Tibial nerve (tissue), 4 donors: ENCODE results near the gene PCSK2. TPM values are rescaled to one million over a fixed set of nuclear protein-coding genes. Genes with fewer than 3 reads are reported as not detected.
"Not testable (repeated sequence)": the region's sequence is repeated elsewhere in the genome, so short reads cannot be mapped to it uniquely, and the experiment has no call there.

Source experiments
- DNase-seq, 2 donors: peaks; one replicate each; pipeline ENCODE4 v3.0.0-alpha.2; 2019; ENCODE audit warnings: low spot score in 2 of 2
- H3K27ac ChIP-seq, 4 donors: fragments of 200-600 bp; sonication (generic) in 3 of 4; one replicate each; pipeline ENCODE4 v1.5.1; 2017 to 2019; ENCODE audit warnings: mild to moderate bottlenecking in 1 of 4
- H3K27me3 ChIP-seq, 2 donors: fragments of 200-600 bp; sonication (generic) in 1 of 2; one replicate each; pipeline versions ENCODE4 v1.5.1 to v1.6.0; 2017 to 2019
- H3K36me3 ChIP-seq, 3 donors: fragments of 200-600 bp; sonication (generic); one replicate each; pipeline ENCODE4 v1.5.1; 2018 to 2019
- H3K4me1 ChIP-seq, 4 donors: fragments of 200-600 bp; sonication (generic) in 3 of 4; one replicate each; pipeline ENCODE4 v1.5.1; 2017 to 2019
- H3K4me3 ChIP-seq, 4 donors: fragments of 200-600 bp; sonication (generic) in 3 of 4; one replicate each; pipeline ENCODE4 v1.5.1; 2017 to 2019; ENCODE audit warnings: mild to moderate bottlenecking in 1 of 4, moderate library complexity in 1 of 4
- H3K9me3 ChIP-seq, 4 donors: fragments of 200-600 bp; sonication (generic) in 3 of 4; one replicate each; pipeline ENCODE4 v1.5.1; 2017 to 2019
- CTCF ChIP-seq, 5 experiments: fragments of 200-600 bp in 3 of 5; fragments of 450-650 bp in 2 of 5; sonication (generic) in 3 of 5; IDR thresholded peaks; one replicate each; pipeline ENCODE4 v1.5.1; 2016 to 2019; ENCODE audit warnings: antibody characterized with exemption in 5 of 5, mild to moderate bottlenecking in 3 of 5, moderate library complexity in 2 of 5
- EP300 ChIP-seq, 2 donors: sonication (generic); formaldehyde crosslinking; IDR thresholded peaks; one replicate each; pipeline ENCODE4 v1.6.1; 2017; ENCODE audit warnings: antibody characterized with exemption in 2 of 2, mild to moderate bottlenecking in 1 of 2
- POLR2A ChIP-seq, 2 donors: fragments of 450-650 bp; IDR thresholded peaks; one replicate each; pipeline ENCODE4 v1.6.1; 2017; ENCODE audit warnings: antibody characterized with exemption in 2 of 2, mild to moderate bottlenecking in 2 of 2, moderate library complexity in 2 of 2
- WGBS, 2 donors: methylation state at CpG; one replicate each; pipeline ENCODE4 v1.1.5; 2018; 5-methylcytosine and 5-hydroxymethylcytosine counted together
- total RNA-seq, 4 donors: library from RNA; depleted of rRNA; stranded (reverse); fragments of >200 nt; gene quantifications; one replicate each; pipeline ENCODE4 v1.1.0, GENCODE V29; 2016

Gene PCSK2
- total RNA-seq, 4 donors from 2014 or later = 1.0 to 4.8 (median 3.0) TPM

- H3K4me3 ChIP-seq = no peak overlapping the region
- no peaks in the 10 kb centered on the region for H3K27me3 ChIP-seq
- no peak for DNase-seq
- no peaks in the 10 kb centered on the region for H3K36me3 ChIP-seq
- WGBS, 2 donors = 81 to 84% methylated on average over 2 of the region's 2 CpGs
- no peak overlapping the region for H3K27ac ChIP-seq
- TF ChIP-seq POLR2A (IDR thresholded peaks at IDR 0.05) (no peak), CTCF (IDR thresholded peaks at IDR 0.05) (no peak), EP300 (IDR thresholded peaks at IDR 0.05) (no peak)
- no peaks in the 10 kb centered on the region for H3K4me1 ChIP-seq
- no peaks in the 10 kb centered on the region for H3K9me3 ChIP-seq
These were observed 15.9 kb upstream of the PCSK2 start for GRCh38 chr20:17210983-17211382.

- H3K4me1 ChIP-seq = no peaks in the 10 kb centered on the region
- no peaks in the 10 kb centered on the region for H3K36me3 ChIP-seq
- H3K9me3 ChIP-seq = no peaks in the 10 kb centered on the region
- no peaks in the 10 kb centered on the region for H3K27me3 ChIP-seq
- H3K27ac ChIP-seq = no peak overlapping the region
- DNase-seq = no peak
- no peak for TF ChIP-seq POLR2A (IDR thresholded peaks at IDR 0.05)
- H3K4me3 ChIP-seq = no peak overlapping the region
These were observed 11.7 kb upstream of the PCSK2 start for GRCh38 chr20:17215167-17215566.

GRCh38 chr20:17219856-17220255, 7.0 kb upstream of the PCSK2 start:
- 71 to 74% methylated on average over 1 of the region's 1 CpG for WGBS, 2 donors
- H3K9me3 ChIP-seq, H3K27ac ChIP-seq, H3K4me1 ChIP-seq, DNase-seq, H3K4me3 ChIP-seq, H3K27me3 ChIP-seq, H3K36me3 ChIP-seq: not testable (repeated sequence)

GRCh38 chr20:17223553-17223952, 3.3 kb upstream of the PCSK2 start:
- Histone ChIP-seq H3K27me3 (peaks cover 0 to 38% of the 10 kb centered on the region in 2 donors), H3K4me1 (peaks cover 0 to 29% (median 0%) of the 10 kb centered on the region in 4 donors), H3K36me3 (no peaks in the 10 kb centered on the region), H3K4me3 (no peak overlapping the region), H3K9me3 (no peaks in the 10 kb centered on the region), H3K27ac (no peak overlapping the region)
- no peak for TF ChIP-seq EP300 (IDR thresholded peaks at IDR 0.05)
- no peak for TF ChIP-seq CTCF (IDR thresholded peaks at IDR 0.05)
- TF ChIP-seq POLR2A (IDR thresholded peaks at IDR 0.05) = no peak
- DNase-seq = no peak
- 53 to 60% methylated on average over 3 of the region's 3 CpGs for WGBS, 2 donors

- Histone ChIP-seq H3K9me3 (no peaks in the 10 kb centered on the region), H3K36me3 (no peaks in the 10 kb centered on the region), H3K4me1 (peaks cover 0 to 33% (median 0%) of the 10 kb centered on the region in 4 donors), H3K27ac (peak overlapping the region in 3 of 4 donors; percentile 31 to 68 (median 64)), H3K4me3 (peak overlapping the region; percentile 22 to 51 (median 37)), H3K27me3 (peaks cover 0 to 47% of the 10 kb centered on the region in 2 donors)
- TF ChIP-seq POLR2A (IDR thresholded peaks at IDR 0.05) (no peak), EP300 (IDR thresholded peaks at IDR 0.05) (no peak), CTCF (IDR thresholded peaks at IDR 0.05) (no peak)
- WGBS, 2 donors = 2 to 3% methylated on average over 26 to 33 of the region's 38 CpGs
- DNase-seq = no peak
These were observed 910 bp upstream of the PCSK2 start for GRCh38 chr20:17225851-17226409.

- Histone ChIP-seq H3K4me1 (peaks cover 0 to 33% (median 0%) of the 10 kb centered on the region in 4 donors), H3K4me3 (peak overlapping the region; percentile 10 to 51 (median 20)), H3K9me3 (no peaks in the 10 kb centered on the region), H3K36me3 (no peaks in the 10 kb centered on the region), H3K27me3 (peaks cover 0 to 47% of the 10 kb centered on the region in 2 donors), H3K27ac (peak overlapping the region in 1 of 4 donors; percentile 20)
- WGBS, 2 donors = 2 to 3% methylated on average over 17 of the region's 17 CpGs
- TF ChIP-seq CTCF (IDR thresholded peaks at IDR 0.05) = no peak
- no peak for TF ChIP-seq POLR2A (IDR thresholded peaks at IDR 0.05)
- no peak for TF ChIP-seq EP300 (IDR thresholded peaks at IDR 0.05)
- no peak for DNase-seq
These were observed 357 bp downstream of the PCSK2 start for GRCh38 chr20:17227219-17227575.
